Measurements from ENCODE around the gene EYS. TPM values are rescaled to one million over a fixed set of nuclear protein-coding genes. Genes with fewer than 3 reads are reported as not detected.

EYS gene
- polyA plus RNA-seq, 1 of the 3 experiments (the other 2 are of a cell fraction): 0.05 TPM

DNA sequence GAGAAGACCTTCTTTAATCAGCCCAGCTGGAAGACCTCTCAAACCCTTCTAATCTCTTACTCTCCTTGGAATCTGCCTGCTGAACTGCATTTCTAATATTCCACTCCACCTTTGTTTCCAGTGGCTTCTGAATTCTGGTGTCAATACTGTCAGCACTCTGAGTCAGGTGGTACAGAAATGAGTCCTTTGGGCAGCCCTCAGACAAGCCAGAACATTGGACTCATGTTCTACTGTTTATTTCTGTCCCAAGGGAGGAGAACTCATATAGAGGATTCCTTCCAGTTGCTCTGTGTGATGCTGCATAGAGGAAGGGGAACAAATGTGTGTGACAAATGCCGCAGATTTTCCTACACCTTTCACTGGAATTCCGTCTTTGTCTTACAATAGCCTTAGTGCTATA is 1956.6 kb downstream of the EYS start:
- no peak overlapping the region for H3K4me2 ChIP-seq
- H4K20me1 ChIP-seq (ENCODE audit: insufficient read depth): no peaks in the 10 kb centered on the region
- no peaks in the 10 kb centered on the region for H3K36me3 ChIP-seq (replicated peaks in 1 of 2; ENCODE audit: control insufficient read depth in 1 of 2, insufficient read depth in 2 of 2, low read length in 1 of 2)
- H3F3A ChIP-seq (replicated peaks; ENCODE audit: insufficient read depth): no peaks in the 10 kb centered on the region
- no peak overlapping the region for H2AFZ ChIP-seq (ENCODE audit: low read depth)
- no peak overlapping the region for H3K4me3 ChIP-seq (ENCODE audit: low read depth in 2 of 2, low read length in 1 of 2)
- WGBS (ENCODE audit: low lambda C conversion rate): 85% methylated on average over 2 of the region's 2 CpGs
- DNase-seq: no peak
- no peaks in the 10 kb centered on the region for H3K27me3 ChIP-seq (ENCODE audit: insufficient read depth)
- no peaks in the 10 kb centered on the region for H3K79me2 ChIP-seq (ENCODE audit: insufficient read depth)
- ChIA-PET CTCF (interaction anchor here (0.9 to 1.4 kb wide), 2 partner anchors 9 to 152 kb away, joined by 3 read pairs; no protein-coding TSS in a partner anchor), POLR2A (no interaction called here)
- H3K9me3 ChIP-seq: no peaks in the 10 kb centered on the region
- TF ChIP-seq YY1 (IDR thresholded peaks at IDR 0.05; ENCODE audit: low read depth) (no peak), GATA2 (CRISPR knock-in tag; IDR thresholded peaks at IDR 0.05) (no peak), GABPA (IDR thresholded peaks at IDR 0.05; ENCODE audit: low read depth) (no peak), TEAD4 (IDR thresholded peaks at IDR 0.05; ENCODE audit: borderline replicate concordance, insufficient read depth) (no peak), RCOR1 (IDR thresholded peaks at IDR 0.05; ENCODE audit: low read length) (no peak), RXRA (IDR thresholded peaks at IDR 0.05; ENCODE audit: borderline replicate concordance, low read depth) (no peak), NFIC (IDR thresholded peaks at IDR 0.05; ENCODE audit: borderline replicate concordance) (no peak), POLR2AphosphoS5 (IDR thresholded peaks at IDR 0.05; ENCODE audit: low read depth, low read length) (no peak), ELF1 (IDR thresholded peaks at IDR 0.05) (no peak), EP300 (IDR thresholded peaks at IDR 0.05; ENCODE audit: borderline replicate concordance in 1 of 2, low read depth in 1 of 2, low read length in 1 of 2) (no peak), MXI1 (IDR thresholded peaks at IDR 0.05; ENCODE audit: low read depth, low read length) (no peak), CTCF (IDR thresholded peaks at IDR 0.05) (no peak), RFX5 (IDR thresholded peaks at IDR 0.05; ENCODE audit: low read length) (no peak)
- TF ChIP-seq, protein P1, sequence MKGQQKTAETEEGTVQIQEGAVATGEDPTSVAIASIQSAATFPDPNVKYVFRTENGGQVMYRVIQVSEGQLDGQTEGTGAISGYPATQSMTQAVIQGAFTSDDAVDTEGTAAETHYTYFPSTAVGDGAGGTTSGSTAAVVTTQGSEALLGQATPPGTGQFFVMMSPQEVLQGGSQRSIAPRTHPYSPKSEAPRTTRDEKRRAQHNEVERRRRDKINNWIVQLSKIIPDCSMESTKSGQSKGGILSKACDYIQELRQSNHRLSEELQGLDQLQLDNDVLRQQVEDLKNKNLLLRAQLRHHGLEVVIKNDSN (IDR thresholded peaks at IDR 0.05; ENCODE audit: borderline replicate concordance, low read depth): no peak
- H3K9me2 ChIP-seq: no peaks in the 10 kb centered on the region
- no peaks in the 10 kb centered on the region for H3K4me1 ChIP-seq (ENCODE audit: control insufficient read depth in 1 of 2, insufficient read depth in 2 of 2, low read depth in 1 of 2, low read length in 1 of 2)
- no peak overlapping the region for H3K27ac ChIP-seq (ENCODE audit: low read depth in 2 of 2, low read length in 1 of 2)
- H3K9ac ChIP-seq: no peak overlapping the region

GRCh38 chr6:63745784-63746183 is 1961.2 kb downstream of the EYS start:
- Histone ChIP-seq H3K36me3 (replicated peaks in 1 of 2; ENCODE audit: control insufficient read depth in 1 of 2, insufficient read depth in 2 of 2, low read length in 1 of 2) (no peaks in the 10 kb centered on the region), H3K9me2 (no peaks in the 10 kb centered on the region), H2AFZ (ENCODE audit: low read depth) (no peak overlapping the region), H4K20me1 (ENCODE audit: insufficient read depth) (no peaks in the 10 kb centered on the region), H3K4me3 (ENCODE audit: low read depth in 2 of 2, low read length in 1 of 2) (no peak overlapping the region), H3K9ac (no peak overlapping the region), H3K27ac (ENCODE audit: low read depth in 2 of 2, low read length in 1 of 2) (no peak overlapping the region), H3K4me1 (ENCODE audit: control insufficient read depth in 1 of 2, insufficient read depth in 2 of 2, low read depth in 1 of 2, low read length in 1 of 2) (no peaks in the 10 kb centered on the region), H3K9me3 (no peaks in the 10 kb centered on the region), H3K27me3 (ENCODE audit: insufficient read depth) (no peaks in the 10 kb centered on the region), H3K79me2 (ENCODE audit: insufficient read depth) (no peaks in the 10 kb centered on the region), H3F3A (replicated peaks; ENCODE audit: insufficient read depth) (peaks cover 4% of the 10 kb centered on the region), H3K4me2 (no peak overlapping the region)
- ChIA-PET CTCF (interaction anchor here (1.0 kb wide), 1 partner anchor 7 kb away, joined by 3 read pairs; no protein-coding TSS in a partner anchor), POLR2A (no interaction called here)
- DNase-seq: no peak
- no peak for TF ChIP-seq CHD2 (IDR thresholded peaks at IDR 0.05; ENCODE audit: low read length, partially characterized antibody)
- TF ChIP-seq, protein P1 (IDR thresholded peaks at IDR 0.05; ENCODE audit: borderline replicate concordance, low read depth): no peak
- no peak for TF ChIP-seq GATA2 (CRISPR knock-in tag; IDR thresholded peaks at IDR 0.05)

Measured in SK-N-SH (cell line).